Measurements from ENCODE around the gene SYNJ2.

DNA sequence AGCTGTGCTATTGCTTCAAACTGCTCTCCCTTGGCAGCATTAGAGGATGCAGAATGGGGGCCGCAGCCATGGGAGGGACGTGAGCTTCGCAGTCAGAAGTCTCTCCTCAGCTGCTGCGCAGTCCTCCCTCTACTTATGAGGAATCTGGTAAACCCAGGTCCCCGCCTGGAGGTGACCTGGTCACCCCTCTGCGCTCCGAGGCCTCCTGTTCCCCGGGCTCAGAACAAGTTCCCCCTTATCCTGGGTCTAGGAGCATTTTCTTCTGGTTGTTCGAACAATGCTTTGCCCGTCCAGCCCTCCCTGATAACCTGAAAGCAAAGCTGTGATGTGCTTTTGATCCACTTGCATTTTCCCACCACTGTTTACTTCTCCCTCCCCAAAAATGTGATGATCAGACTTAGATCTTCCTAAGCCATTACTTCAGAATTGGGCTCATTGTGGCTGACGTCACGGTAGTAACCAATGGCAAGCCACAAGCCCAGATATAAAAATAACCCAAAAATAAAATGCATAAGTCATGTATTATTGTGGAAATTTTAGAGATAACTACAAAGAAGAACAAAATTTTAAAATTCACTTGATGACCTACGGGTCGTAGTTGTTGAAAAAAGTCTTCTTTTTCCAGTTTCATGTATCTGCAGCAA, 105.7 kb downstream of the SYNJ2 start:
- TF ChIP-seq YY1 (IDR thresholded peaks at IDR 0.05; ENCODE audit: insufficient read depth, insufficient read length) (no peak), SUZ12 (IDR thresholded peaks at IDR 0.05; ENCODE audit: extremely low read depth, insufficient read depth, insufficient read length) (no peak)

Data from NT2/D1 (cell line).